NCI-H146 (cell line): Measurements from ENCODE around the gene MRRF.

ENCODE experiments used
- DNase-seq: peaks from one replicate; lab custom pipeline; 2025; lab: John Stamatoyannopoulos, UW

The MRRF gene, protein sequence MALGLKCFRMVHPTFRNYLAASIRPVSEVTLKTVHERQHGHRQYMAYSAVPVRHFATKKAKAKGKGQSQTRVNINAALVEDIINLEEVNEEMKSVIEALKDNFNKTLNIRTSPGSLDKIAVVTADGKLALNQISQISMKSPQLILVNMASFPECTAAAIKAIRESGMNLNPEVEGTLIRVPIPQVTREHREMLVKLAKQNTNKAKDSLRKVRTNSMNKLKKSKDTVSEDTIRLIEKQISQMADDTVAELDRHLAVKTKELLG

DNA sequence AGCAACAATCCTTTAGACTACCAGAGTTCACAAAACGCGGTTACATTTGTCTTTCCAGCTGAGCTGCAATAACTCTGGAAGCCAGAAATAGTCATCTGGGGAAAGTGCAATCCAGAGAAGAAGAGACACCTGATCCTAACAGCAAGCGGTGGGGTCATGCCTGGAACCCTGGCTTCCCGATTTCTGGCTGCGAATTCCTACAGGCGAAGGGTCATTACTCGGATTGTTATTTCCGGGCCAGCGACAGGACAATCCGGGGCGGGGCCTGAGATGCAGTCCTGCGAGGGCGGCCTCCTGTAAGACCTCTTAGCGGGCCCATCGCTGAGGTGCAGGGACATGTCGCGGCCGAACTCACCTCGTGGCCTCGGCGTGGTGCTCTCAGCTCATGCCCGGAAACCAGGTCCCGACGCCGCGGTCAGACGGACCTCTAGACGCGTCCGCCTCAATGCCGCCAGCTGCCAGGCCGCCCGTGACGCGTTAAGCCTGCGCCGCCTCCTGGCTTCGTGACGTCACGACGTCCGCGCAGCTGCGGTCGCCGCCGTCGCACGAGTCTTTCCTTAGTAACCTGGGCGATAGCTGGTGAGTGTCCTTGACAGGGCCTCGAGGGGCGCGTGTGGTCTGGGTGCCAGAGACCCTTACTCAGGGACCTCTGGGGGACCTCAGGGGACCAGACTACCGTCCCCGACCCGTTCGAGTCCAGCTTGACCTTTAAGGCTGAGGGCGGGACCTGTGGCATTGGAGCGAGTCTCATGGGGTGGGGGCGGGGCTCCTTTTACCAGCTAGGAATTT is at the start of gene MRRF, which contains the start of gene RBM18:
MRRF (plus strand) TSS at position 523 of the 789 bp plus-strand sequence. CDS start 6,010 bp downstream, outside the sequence.
RBM18 (minus strand) TSS at position 481 of the 789 bp plus-strand sequence. CDS start 3,348 bp downstream, outside the sequence.
- DNase-seq, result peak; percentile 85

DNA sequence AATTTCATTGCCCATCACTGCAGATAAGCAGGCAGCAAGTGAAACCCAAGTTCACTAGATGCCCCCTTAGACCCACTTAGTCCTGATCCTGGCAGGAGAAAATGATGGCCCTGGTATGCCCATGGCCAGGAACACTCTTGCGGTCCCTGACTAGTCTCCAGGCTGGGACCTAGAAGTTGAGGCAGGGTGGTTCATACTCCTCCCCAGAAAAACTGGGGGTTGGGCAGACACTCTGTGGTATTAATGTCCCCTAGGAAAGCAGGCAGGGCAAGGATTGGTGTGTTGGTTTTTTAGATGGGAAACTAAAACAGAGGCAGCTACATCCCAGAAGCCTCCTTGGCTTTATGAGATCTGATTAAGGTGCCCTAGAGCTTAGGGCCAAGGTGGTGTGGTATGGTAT is 49.0 kb upstream of the MRRF start:
- no peak for DNase-seq

DNA sequence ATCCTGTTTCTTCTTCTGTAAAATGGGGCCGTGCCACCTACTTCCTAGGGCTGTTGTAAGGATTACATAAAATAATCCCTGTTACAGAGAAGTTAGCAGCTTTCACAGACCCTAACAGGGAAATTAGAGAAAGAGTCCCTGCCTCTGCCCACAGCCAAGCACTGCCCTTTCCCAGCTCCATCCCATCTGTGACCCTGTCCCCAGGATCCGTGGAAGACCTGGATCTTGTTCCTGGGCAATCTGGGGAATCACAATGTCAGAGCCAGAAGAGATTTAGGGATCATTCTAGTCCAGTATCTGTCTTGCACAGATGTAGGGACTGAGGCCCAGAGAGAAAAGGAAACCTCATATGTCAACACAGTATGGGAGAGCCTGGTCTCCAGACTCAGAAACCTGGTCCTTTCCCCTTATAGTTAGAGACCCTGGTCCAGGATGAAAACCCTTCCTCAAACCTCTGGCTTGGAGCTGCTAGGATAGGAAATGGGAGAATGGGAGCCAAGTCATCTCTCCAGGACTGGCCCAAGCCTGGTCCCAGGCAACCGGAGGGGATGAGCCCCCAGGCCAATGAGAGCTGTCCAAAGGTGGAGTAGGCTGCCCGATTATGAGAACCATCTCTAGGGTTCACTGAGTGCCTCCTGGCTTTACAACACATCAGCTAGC is 48.4 kb upstream of the MRRF start:
- DNase-seq, result no peak

DNA sequence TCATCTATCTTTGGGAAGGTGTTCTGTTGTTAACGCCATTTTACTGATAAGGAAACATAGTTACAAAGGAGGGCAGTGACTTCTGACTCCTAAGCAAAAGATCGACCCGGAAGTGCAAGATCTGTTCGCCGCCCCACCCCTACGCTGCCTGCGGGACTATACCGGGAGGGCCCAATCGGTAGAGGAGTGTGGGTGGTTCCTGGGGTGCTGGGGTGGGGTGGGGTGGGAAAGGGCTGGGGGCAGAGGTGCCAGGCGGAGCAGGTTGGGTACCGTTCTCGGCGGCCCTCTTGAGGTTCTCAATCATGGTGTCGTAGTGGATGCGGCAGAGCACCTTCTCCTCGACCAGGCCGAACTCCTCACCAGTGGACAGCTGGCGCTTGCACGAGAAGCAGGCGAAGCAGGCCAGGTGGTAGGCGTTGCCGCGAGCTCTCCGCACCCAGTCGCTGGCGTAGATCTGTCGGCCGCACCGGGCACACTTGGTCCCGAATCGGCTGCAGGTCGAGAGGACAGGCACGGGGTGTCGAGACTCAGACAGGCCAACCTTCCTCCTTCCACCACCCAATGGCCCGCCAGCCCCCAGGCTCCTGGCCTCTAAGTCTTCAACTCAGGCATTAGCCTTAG is 47.8 kb upstream of the MRRF start:
- DNase-seq, result no peak

DNA sequence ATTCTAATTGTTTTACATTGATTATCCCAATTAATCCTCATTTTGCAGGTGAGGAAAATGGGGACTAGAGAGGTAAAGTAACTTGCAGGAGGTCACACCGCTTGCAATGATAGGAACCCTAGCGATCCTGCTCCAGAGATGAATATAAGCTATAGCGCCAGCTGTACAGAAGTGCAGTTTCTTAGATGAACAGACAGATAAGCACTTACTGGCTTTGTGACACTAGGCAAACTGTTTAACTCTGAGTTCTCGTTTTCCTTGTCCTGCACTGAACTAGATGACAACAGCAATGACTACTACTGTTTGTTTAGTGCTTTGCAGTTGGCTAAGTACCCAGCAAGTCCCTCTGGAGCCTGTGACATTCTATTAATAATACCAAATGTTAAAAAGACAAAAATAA is 47.0 kb upstream of the MRRF start:
- DNase-seq, result no peak

DNA sequence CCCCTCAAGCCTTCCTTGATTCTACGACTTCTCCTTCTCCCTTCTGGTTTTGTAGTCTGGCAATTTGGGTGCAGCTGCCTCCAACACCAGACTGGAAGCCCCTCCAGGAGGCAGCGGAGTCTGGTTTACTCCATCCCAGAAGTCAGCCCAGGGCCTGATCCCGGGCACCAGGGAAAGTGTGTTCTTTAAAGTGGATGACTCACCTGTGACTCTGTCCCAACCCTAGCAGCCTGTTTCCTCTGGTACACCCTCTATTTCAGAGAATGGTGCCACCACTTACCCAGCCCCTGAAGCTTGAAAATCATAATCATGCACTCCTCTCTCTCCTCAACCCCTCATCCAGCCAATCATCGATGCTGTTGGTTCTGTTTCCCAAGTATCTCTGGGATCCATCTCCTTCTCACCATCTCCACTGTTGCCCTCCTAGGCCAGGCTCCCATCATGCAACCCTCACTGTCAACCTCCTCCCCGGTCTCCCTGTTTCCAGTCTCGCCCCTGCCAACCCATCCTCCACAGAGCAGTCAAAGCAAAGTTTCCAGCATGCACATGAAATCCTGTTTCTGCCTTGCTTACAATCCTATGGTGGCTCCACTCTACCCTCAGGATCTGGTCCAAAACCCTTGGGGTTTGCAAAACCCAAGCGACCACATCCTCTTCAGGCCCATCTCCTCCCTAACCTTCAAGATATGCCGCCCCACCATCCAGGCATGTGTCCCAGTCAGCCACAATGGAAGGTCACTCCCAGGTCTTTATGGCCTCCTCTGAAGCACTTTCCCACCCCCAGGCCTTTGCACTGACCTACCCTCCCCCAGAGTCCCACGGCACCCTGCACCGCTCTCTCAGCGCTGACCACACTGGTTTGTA is 46.4 kb upstream of the MRRF start:
- no peak for DNase-seq

DNA sequence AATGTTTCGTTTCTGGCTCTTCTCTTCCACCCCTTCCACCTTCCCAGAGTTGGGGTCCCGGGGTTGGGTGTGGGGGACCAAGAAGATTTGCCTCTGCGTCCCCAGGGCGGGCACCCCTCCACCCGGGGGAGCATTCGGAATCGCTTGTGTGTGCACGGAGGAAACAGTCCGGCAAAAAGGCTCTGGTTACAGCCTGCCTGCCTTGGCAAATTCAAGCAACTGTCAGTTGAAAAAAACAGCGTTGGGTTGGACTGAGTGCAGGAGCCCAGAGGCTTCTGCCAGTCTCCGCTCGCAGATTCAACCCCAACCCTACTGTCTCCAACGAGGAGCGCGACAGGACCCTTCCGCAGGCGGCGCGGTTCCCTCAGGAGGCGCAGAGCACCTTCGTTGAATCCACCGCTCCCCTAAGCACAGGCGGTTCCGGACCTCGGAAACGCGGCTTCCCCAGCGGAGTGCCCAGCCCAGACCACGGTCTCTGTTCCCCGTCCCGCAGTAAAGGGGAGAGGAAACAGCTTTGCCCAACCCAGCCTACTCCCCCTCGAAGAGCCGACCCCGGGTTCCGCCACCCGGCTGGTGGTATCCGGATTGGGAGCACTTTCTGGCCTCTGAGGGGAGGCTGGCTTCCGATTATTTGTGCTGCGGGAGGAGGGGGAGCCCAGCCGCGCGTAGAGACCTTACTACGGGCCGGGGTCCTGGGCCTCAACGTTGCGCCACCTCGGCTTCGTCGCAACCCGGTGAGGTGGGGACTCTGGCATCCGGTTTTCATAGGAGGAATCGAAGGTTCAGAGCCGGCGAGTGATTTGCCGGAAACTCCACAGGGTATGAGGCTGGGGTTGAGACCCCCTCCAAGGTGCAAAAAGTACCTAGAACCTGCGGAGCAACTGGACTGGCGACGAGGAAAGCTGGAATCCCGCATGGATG is 45.5 kb upstream of the MRRF start:
- DNase-seq, result no peak

DNA sequence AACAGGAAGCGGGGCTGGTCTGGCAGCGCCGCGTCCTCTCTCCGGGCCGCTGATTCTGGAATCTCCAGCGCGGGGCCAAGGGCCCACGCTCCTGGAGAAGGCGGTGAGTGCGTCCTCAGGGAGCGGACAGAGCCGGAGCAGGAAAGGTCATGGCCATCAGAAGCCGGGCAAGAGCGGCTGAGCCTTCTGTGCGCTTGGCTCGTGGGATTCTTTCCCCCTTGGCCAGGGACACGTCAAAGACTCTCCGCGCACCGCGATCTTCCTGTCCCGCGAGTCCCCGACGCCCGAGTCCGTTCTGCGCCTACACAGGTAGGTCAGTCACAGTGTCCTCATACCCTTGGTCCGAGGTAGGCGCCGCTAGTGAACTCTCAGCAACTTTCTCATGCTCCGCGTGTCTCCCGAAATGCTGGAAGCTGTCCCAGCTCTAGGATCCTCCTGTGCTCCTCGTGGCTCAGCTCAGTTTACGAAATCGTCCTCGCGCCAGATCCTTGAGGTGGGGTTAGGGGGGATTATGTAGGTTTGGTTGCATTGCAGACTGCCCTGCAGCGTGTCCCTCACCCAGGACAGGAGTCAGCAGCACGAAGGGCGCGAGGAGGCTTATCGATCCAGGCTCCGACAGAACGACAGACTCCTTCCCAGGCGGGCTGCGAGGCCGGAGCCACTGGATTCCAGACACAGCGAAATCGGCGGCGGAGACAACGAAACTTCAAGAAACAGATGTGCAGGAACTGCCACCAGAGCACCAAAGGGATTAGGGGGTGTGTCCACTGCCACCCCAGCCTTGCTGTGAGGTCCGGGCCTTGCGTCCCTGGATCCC is 44.6 kb upstream of the MRRF start:
- no peak for DNase-seq

DNA sequence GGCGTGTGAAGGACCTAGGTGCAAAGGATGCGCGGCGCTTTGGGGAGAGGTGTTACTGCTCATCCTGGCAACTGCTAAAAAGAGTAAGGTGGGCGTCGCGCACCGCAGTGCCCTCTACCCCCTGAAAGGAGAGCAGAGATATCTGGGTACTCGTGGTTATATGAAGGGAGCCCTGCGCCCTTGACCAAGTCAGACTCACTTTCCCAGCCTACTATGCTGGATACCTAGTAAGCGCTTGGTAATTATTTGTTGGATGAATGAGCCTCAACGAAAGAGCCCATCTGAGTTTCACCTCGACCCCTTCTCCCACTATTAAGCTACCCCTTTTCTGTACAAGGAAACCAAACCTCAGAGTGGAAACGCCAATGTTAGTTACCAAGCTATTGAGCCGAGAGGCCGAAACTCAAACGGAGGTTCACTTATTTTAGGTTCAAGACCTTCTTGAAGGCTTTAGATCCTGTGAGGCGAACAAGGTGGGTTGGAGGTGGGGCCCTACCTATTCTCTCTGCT is 44.0 kb upstream of the MRRF start:
- no peak for DNase-seq

DNA sequence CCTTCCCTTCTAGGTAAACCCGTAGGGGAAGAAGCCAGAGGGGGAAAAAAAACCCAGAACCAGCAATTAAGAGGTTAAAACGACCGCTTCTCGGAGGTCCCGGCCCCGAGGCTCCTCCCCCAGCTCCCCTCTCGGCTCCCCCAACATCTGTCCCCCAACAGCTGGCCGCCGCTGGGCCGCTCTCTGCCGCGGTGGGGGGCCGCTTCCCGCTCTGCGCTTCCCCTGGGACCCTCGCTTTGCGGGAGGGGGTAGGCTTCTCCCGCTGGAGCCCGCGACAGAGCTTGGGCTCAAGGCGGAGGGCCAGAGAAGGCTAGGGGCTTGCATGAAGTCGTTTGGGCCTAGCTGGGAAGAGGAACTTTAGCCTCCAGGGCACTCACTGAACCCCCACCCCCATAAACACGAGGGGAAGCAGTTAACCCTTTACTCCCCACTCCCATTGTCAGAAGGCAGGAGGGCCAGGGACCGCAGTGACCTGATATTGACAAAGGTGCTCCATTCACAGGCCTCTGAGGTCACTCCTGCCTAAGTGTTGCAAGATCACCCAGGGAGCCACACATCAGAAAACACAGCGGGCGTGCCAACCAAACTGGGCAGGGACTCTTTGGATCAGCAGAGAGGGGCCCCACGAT is 43.4 kb upstream of the MRRF start:
- no peak for DNase-seq

DNA sequence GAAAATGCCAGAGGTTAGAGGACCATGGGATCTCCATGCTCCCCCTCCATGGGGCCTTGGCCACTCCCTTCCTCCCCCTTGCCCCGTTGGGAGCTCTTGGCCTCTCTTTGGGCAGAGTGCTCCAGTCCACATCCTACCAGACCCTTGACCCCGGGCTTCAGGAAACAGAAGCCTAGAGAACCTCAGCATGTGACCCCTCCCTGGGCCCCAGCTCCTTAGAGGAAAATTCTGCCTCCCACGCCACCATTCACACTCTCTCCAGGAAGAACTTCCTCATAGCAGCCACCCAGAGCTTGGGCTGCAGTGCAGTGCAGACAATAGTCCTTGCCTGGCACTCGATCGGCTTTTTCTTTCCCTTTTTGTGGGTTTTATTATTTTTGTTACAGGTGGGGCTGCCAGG is 41.9 kb upstream of the MRRF start:
- no peak for DNase-seq

DNA sequence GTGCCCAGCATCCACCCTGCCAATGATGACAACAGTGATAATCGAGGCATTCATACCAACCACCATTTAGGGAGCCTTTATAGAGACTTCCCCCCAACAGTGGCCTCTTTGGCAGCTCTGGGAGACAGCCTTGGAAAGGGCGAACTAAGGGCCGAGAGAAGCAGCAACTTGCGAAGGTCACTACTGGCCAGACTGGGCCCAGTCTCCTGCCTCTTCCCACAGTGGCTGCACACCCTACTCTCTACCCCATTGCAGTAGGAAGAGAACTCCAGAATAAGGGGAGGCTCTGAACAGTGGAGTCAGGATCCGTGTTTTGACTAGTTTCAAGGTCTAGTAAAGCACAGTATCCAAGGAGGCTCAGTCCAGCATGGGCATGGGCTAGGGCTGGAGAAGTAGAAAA is 41.2 kb upstream of the MRRF start:
- DNase-seq, result no peak

DNA sequence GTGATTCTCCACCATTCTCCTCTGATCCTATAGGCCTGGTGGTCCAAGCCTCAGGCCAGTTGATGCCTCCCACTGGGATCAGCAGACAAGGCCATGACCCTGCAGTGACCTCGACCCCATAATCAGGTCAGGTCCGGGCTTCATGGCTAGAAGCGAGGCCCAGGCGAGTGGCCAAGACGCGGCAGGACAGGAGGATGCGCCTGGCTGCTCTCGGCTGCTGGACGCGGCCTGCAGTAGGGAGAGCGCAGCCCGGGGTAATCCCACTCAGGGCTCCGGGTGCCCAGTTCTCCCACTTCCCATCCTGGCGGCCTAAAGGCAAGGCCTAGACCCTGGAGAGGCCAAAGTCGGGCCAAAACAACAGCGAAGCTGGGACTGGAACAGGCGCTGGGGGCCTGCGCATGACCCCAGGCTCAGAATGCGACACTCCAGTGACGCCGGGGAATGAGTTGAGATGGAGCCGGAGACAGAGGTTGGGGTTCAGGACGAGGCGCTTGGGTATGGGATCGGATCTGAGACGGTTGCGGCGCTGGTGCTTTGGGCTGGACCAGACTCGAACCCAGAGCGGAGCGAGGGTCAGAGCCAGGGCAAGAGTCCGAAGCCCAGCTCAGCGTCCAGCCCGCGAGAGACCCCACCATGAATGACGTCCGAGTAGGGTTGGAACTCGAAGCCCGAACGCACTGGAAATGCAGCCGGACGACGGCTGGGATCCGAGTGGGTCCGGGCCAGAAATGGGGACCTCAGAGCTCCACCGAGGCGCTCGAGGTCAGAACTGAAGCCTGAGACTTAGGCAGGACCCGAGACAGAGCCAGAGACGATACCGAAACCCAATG is 39.2 kb upstream of the MRRF start:
- no peak for DNase-seq

DNA sequence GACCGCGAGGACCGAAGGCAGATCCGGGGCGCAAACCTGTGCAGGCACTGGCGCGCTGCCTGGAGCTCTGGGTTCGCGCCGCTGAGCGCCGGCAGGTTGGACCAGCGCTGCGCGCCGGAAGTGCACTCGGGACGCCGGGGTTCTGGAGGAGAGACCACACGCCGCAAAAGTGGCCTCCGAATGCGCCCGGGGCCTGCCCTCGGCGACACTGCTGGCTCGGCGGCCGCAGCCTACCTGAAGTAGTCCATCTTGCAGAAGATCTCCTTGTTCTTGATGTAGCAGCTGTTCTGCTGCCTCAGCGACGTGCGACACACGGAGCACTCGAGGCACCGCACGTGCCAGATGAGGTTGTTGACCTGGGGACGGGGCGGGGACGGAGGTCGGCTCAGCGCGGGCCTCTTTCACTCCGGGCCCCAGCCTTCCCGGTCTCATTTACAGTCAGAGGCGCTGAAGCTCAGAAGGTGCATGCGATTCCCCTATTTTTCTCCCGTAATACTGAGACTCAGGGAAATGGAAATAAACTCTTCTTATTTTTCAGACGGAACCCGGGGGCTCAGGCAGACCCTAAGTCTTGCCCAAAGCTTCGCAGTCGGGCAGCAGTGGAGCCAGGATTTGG is 38.4 kb upstream of the MRRF start:
- no peak for DNase-seq

DNA sequence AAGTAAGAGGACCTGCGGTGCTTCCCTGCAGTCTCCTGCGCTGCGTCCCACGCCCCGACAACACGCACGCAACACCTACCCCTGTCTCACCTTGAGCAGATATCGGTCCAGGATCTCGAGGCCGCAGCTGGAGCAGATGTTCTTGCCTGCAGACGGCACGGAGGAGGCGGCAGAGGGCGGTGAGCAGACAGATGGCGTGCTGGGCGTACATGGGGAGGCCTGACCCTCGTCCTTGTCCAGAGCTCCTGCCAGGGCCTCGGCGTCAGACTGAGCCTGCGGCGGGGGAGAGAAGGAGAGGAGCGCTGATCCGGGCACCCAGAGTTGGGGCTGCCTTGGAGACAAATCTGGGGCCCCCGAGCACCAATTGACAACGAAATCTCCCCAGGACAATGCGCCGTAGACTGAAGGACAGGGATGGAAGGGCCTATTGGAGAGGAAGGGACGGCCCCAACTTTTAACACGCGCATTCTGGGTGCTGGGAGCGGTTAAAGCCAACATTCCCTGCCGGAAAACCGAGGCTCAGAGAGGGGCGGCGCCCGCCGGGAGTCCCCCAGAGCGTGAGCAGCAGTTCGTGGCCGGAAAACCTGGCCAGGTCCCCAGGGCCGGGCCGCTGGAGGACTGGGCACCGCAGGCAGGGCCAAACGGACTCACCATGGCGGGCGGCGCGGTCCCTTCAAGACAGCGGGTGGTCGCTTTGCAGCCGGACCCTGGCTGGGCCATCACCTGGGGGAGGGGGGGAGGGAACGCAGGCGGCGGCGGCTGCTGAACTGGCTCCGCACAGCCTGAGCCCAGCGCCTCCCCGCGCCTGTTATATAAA is 37.7 kb upstream of the MRRF start:
- peak; percentile 13 for DNase-seq

DNA sequence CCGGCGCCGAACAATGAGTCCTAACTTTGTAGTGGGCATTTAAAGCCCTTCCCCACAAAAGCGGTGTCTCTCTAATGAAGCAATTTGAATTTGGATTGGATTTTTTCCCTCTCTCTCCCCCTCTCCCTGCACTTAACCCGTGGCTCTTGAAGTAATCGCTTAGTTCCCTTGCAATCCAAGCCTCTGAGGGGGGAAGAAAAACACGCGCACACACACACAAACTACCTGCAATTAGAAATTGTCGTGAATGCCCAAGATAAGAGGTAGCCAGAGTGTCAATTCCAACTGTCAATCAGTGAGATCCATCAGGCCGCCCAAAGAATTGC is 37.1 kb upstream of the MRRF start:
- DNase-seq, result no peak

DNA sequence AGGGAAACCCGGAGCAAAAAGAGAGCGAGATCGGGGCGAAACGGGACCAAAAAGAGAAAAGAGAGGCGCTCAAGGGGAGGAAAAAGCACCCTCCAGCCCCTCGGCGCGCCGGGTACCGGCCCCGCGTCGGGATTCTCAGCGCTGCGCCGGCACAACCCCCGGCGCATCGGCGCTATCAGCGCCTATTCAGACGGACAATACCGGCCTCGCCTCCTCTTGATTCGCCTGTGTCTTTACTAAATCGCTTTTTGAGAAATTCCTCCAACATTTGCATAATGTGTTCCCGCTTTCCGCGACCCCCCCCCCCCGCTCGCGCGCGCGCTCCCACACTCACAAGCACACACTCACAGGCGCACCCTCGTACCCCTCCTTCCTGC is 36.5 kb upstream of the MRRF start:
- no peak for DNase-seq
